Right lobe of liver (tissue), 6 donors: ENCODE measurements around the gene KIF13A. TPM values are rescaled to one million over a fixed set of nuclear protein-coding genes. Genes with fewer than 3 reads are reported as not detected.
"Not testable (repeated sequence)": the region's sequence is repeated elsewhere in the genome, so short reads cannot be mapped to it uniquely, and the experiment has no call there.

Experiments used
- ATAC-seq, 4 donors: fragments of 200-7000 bp; cut with Tn5 transposase; one replicate each; pipeline ENCODE4 v1.9.1; 2020; ENCODE audit warnings: mild to moderate bottlenecking in 4 of 4, moderate library complexity in 4 of 4
- DNase-seq, 3 donors: peaks; one replicate each; pipeline ENCODE4 v3.0.0-alpha.2; 2020
- H3K27ac ChIP-seq, 3 donors: fragments of 200-600 bp; one replicate each; pipeline ENCODE4 v1.8.0; 2022
- H3K27me3 ChIP-seq, 2 donors: fragments of 200-600 bp; one replicate each; pipeline ENCODE4 v1.8.0; 2022
- H3K36me3 ChIP-seq, 4 donors: fragments of 200-600 bp; sonication (generic) in 1 of 4; one replicate each; pipeline versions ENCODE4 v1.5.1 to v1.8.0; 2017 to 2022; ENCODE audit warnings: control low read depth in 1 of 4
- H3K4me1 ChIP-seq, 4 donors: fragments of 200-600 bp; sonication (generic) in 1 of 4; one replicate each; pipeline versions ENCODE4 v1.5.1 to v1.8.0; 2017 to 2022; ENCODE audit warnings: control low read depth in 1 of 4
- H3K4me3 ChIP-seq, 3 donors: fragments of 200-600 bp; one replicate each; pipeline ENCODE4 v1.8.0; 2022
- H3K9me3 ChIP-seq, 4 donors: fragments of 200-600 bp; sonication (generic) in 1 of 4; one replicate each; pipeline versions ENCODE4 v1.5.1 to v1.8.0; 2017 to 2022; ENCODE audit warnings: control low read depth in 1 of 4
- CTCF ChIP-seq, 4 donors: fragments of 200-600 bp in 3 of 4; fragments of 450-650 bp in 1 of 4; IDR thresholded peaks; one replicate each; pipeline versions ENCODE4 v1.5.1 to v1.8.0; 2016 to 2022; ENCODE audit warnings: antibody characterized with exemption in 4 of 4, mild to moderate bottlenecking in 2 of 4
- POLR2A ChIP-seq: fragments of 450-650 bp; IDR thresholded peaks from one replicate; pipeline ENCODE4 v1.6.1; 2017; ENCODE audit warnings: antibody characterized with exemption, mild to moderate bottlenecking
- WGBS: methylation state at CpG from one replicate; pipeline ENCODE4 v1.1.6; 2018; ENCODE audit warnings: low coverage, low lambda C conversion rate; ENCODE audit not compliant: insufficient coverage; ENCODE audit errors: missing lambda C conversion rate; 5-methylcytosine and 5-hydroxymethylcytosine counted together
- intact Hi-C, 2 donors: fragments of 100-400 bp; cut with DNase I; formaldehyde crosslinking; loops; one replicate each; pipeline versions ENCODE4 v1.11.2 to v1.14.1; 2022
- total RNA-seq, 6 experiments: library from RNA; depleted of rRNA in 2 of 6; stranded (reverse); fragments of >200 nt in 2 of 6; fragmentation: NEBNext Ultra II Directional in 3 of 6; extraction: Animal tissue kit (Norgen Biotek cat#: 25700) in 3 of 6; gene quantifications; one replicate each; pipeline versions ENCODE4 v1.1.0 to v1.2.4, GENCODE V29; 2016 to 2023
- donor health status: DM: no; HTN: yes; CAD: no.
- donor health status: DM: no; HTN: no; CAD: no.
- donor health status: DM: no; HTN: no; CAD: no.
- donor health status: DM: no; HTN: yes; CAD: no.
- donor health status: DM: no; HTN: yes; CAD: no.

The KIF13A gene
- total RNA-seq, 6 experiments from 2014 or later = 17.7 to 19.4 (median 18.4) TPM

DNA sequence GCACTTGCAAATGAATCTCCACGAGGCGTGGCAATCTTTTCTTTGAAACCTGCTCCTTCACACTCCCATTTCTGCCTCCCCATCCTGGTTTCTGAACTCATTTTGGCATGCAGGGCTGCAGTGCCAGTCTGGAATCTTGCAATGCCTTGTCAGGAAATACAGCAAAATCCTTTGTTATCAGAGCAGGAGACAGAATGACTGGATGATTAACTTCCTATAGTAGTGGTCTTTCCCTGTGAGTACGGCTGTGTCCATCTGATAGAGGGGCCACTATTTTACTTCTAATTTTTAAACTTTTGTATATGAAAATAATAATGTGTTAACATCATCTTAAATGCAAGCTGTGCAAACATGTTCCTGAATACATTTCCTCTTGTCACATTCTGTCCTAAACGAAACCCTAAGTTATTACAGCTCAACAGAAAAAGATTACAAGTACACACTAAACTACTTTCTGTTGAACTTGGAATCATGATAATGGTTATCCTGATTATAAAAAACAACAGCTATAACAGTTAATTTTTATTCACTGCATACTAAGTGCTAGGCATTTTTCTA, 140.2 kb downstream of the KIF13A start:
- TF ChIP-seq POLR2A = no peak
- no peak for TF ChIP-seq CTCF (IDR thresholded peaks at IDR 0.05)
- DNase-seq = no peak

GRCh38 chr6:17846762-17847161, 140.7 kb downstream of the KIF13A start:
- intact Hi-C loops = no loop called here
- no peaks in the 10 kb centered on the region for H3K4me1 ChIP-seq
- H3K9me3 ChIP-seq = no peaks in the 10 kb centered on the region
- H3K36me3 ChIP-seq = peaks cover 0 to 20% (median 7%) of the 10 kb centered on the region in 4 donors
- WGBS = 93% methylated on average over 4 of the region's 4 CpGs
- no peak for DNase-seq
- H3K27ac ChIP-seq = no peak overlapping the region
- no peak overlapping the region for H3K4me3 ChIP-seq
- ATAC-seq = no peak
- no peaks in the 10 kb centered on the region for H3K27me3 ChIP-seq
- TF ChIP-seq CTCF (IDR thresholded peaks at IDR 0.05) (no peak), POLR2A (no peak)

More for the DNA sequence above, 140.2 kb downstream of the KIF13A start:
- Histone ChIP-seq H3K27ac (no peak overlapping the region), H3K4me3 (no peak overlapping the region), H3K36me3 (peaks cover 0 to 20% (median 7%) of the 10 kb centered on the region in 4 donors), H3K27me3 (no peaks in the 10 kb centered on the region), H3K4me1 (no peaks in the 10 kb centered on the region), H3K9me3 (no peaks in the 10 kb centered on the region)
- no peak for ATAC-seq
- intact Hi-C loops = no loop called here
- WGBS = 77% methylated on average over 4 of the region's 4 CpGs

- intact Hi-C loops = no loop called here
- DNase-seq (no peak), ATAC-seq (no peak)
- H3K9me3 ChIP-seq = no peaks in the 10 kb centered on the region
- WGBS = 83% methylated on average over 4 of the region's 4 CpGs
- no peaks in the 10 kb centered on the region for H3K4me1 ChIP-seq
- peaks cover 0 to 20% (median 7%) of the 10 kb centered on the region in 4 donors for H3K36me3 ChIP-seq
- H3K27me3 ChIP-seq = no peaks in the 10 kb centered on the region
- H3K27ac ChIP-seq = no peak overlapping the region
- TF ChIP-seq CTCF (IDR thresholded peaks at IDR 0.05) (peak in 2 of 4 donors; percentile 10), POLR2A (no peak)
- H3K4me3 ChIP-seq = no peak overlapping the region
Measured at GRCh38 chr6:17845598-17845997, 141.8 kb downstream of the KIF13A start.

DNA sequence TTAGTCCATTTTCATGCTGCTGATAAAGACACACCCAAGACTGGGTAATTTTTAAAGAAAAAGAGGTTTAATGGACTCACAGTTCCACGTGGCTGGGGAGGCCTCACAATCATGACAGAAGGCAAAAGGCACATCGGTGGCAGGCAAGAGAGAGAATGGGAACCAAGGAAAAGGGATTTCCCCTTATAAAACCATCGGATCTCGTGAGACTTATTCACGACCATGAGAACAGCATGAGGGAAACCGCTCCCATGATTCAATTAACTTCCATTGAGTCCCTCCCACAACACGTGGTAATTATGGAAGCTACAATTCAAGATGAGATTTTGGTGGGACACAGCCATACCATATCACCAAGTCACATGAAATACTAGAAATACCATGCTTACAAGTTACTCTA, 142.5 kb downstream of the KIF13A start:
- intact Hi-C loops, H3K9me3 ChIP-seq, DNase-seq, H3K27me3 ChIP-seq, H3K27ac ChIP-seq, ATAC-seq, H3K4me3 ChIP-seq, H3K4me1 ChIP-seq: not testable (repeated sequence)
- 87% methylated on average over 7 of the region's 7 CpGs for WGBS
- H3K36me3 ChIP-seq = peaks cover 0 to 15% (median 5%) of the 10 kb centered on the region in 4 donors

DNA sequence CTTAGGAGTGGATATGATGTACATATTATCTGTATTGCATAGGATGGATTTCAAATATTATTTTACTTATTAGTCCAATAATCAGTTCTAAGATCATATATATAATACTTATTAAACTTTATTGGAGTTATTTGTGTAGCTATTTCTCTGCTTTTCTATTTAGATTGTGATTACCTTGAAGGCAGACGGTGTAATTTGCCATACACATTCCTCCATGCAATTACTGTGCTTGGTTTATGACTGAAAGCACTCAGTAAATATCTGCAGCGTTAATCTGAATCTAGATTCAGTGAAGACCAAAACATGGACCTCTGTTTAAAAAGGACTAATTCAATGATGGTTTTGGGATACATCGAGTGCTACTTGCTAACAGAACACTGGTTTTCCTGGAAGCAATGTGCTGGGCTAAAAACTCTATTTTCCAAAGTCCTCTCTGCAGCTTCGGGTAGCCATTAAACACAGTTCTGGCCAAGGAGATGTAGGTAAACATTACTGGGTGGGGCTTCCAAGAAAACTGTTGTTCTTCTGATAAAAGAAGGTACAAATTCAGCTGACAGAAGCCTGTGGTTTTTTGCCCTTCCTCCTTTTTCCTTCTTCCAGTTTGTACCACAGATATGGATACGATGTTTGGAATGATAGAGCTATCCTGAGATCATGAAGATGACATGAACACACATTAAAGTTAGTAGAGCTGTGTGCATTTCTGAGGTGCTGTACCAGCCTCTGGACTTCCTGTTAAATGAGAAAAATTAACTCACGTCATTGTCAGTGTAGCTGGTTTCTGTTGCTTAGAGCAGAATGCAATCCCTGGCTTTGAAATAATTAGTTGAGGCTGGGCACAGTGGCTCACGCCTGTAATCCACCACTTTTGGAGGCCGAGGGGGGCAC, 144.3 kb downstream of the KIF13A start:
- Histone ChIP-seq H3K27me3 (no peaks in the 10 kb centered on the region), H3K4me3 (no peak overlapping the region), H3K4me1 (no peaks in the 10 kb centered on the region), H3K27ac (no peak overlapping the region), H3K36me3 (no peaks in the 10 kb centered on the region), H3K9me3 (no peaks in the 10 kb centered on the region)
- 75% methylated on average over 7 of the region's 8 CpGs for WGBS
- no peak for DNase-seq
- no peak for ATAC-seq
- TF ChIP-seq CTCF (IDR thresholded peaks at IDR 0.05) = no peak
- TF ChIP-seq POLR2A = no peak
- intact Hi-C loops = no loop called here
